ENCODE measurements around the gene SLC9A7.

Gene SLC9A7

DNA sequence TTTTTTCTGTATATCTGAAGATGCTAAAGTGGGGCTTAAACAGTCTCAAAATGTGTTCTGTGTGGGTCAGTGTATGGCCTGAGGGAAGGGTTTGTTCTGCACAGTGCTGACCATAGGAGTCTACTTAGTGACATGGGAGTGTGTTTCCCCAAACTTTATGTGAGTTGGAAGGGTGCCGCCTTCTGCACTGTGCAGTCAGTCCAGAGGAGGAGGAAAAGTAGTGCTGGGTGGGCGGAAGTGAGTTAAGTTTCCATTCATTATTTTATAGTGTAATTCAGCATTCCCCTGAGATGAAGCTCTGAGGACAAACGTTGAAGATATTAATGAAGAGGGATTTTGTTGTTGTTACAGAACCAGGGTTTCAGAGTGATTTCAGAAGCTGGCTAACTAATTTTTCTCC is 182.5 kb downstream of the SLC9A7 start:
- TF ChIP-seq, protein P1, sequence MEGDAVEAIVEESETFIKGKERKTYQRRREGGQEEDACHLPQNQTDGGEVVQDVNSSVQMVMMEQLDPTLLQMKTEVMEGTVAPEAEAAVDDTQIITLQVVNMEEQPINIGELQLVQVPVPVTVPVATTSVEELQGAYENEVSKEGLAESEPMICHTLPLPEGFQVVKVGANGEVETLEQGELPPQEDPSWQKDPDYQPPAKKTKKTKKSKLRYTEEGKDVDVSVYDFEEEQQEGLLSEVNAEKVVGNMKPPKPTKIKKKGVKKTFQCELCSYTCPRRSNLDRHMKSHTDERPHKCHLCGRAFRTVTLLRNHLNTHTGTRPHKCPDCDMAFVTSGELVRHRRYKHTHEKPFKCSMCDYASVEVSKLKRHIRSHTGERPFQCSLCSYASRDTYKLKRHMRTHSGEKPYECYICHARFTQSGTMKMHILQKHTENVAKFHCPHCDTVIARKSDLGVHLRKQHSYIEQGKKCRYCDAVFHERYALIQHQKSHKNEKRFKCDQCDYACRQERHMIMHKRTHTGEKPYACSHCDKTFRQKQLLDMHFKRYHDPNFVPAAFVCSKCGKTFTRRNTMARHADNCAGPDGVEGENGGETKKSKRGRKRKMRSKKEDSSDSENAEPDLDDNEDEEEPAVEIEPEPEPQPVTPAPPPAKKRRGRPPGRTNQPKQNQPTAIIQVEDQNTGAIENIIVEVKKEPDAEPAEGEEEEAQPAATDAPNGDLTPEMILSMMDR (IDR thresholded peaks at IDR 0.05; ENCODE audit: low read depth, low read length, missing control alignments) = no peak
- in situ Hi-C loops (cut with HindIII; ENCODE audit: low sequenced_read_pairs) = no loop called here
- DNase-seq (ENCODE audit: low read depth) = no peak
- H3K4me3 ChIP-seq (ENCODE audit: low read depth, low read length) = no peak overlapping the region

DNA sequence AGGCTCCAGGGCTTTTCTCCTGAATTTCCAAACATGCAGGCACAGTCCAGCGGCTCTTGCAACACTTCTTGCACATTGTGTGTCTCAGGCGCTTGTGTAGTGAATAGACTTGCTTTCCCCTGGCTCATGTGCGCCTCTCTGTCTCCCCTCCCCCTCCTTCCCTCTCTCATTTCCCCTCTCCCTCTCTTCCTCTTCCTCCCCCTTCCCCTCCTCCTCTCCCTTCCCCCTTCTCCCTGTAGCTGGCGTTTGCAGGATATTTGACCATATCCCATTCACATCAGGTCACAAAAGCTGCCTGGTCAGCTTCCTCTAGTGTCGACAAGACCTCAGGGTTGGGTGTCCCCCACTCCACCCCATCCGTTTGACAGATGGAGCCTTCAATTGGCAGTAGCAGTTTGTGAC is 182.9 kb downstream of the SLC9A7 start:
- no peak for DNase-seq (ENCODE audit: low read depth)
- H3K4me3 ChIP-seq (ENCODE audit: low read depth, low read length) = peak overlapping the region; percentile 48
- in situ Hi-C loops (cut with HindIII; ENCODE audit: low sequenced_read_pairs) = no loop called here
- TF ChIP-seq, protein P1 (IDR thresholded peaks at IDR 0.05; ENCODE audit: low read depth, low read length, missing control alignments) = no peak

DNA sequence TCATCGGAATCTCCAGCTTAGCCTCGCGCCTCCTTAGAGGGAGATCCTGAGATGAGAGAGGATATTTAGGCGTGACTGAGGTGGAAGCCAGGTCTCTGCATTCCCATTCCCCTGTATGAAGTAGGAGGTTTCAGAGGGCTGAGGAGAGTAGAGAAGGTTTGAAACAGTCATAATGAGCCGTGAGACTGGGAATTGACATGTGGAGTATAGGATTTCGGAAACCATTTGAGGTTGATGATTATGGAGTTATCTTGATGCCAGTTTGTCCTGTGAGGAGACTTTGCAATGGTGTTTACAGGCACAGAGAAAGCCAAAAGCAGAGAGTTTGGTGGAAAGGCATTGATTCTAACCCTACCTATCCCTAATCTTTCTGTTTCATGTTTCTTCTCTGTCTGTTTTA is 183.3 kb downstream of the SLC9A7 start:
- peak overlapping the region; percentile 48 for H3K4me3 ChIP-seq (ENCODE audit: low read depth, low read length)
- DNase-seq (ENCODE audit: low read depth) = no peak
- in situ Hi-C loops (cut with HindIII; ENCODE audit: low sequenced_read_pairs) = no loop called here
- TF ChIP-seq, protein P1 (IDR thresholded peaks at IDR 0.05; ENCODE audit: low read depth, low read length, missing control alignments) = no peak

DNA sequence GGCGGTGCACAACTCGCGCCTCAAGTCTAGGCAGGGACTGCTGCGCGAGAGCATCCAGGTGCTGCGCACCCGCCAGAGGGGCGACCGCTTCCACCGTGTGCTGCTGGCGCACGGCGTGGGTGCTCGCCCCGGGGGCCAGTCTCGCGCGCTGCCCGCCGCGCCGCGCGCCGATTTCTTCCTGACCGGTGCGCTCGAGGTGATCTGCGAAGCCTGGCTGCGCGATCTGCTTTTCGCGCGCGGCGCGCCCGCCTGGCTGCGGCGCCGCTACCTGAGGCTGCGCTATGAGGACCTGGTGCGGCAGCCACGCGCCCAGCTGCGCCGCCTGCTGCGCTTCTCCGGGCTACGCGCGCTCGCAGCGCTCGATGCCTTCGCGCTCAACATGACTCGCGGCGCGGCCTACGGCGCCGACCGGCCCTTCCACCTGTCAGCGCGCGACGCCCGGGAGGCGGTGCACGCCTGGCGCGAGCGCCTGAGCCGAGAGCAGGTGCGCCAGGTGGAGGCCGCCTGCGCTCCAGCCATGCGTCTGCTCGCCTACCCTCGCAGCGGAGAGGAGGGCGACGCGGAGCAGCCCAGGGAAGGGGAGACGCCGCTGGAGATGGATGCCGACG is 184.0 kb downstream of the SLC9A7 start:
- in situ Hi-C loops (cut with HindIII; ENCODE audit: low sequenced_read_pairs) = no loop called here
- DNase-seq (ENCODE audit: low read depth) = no peak
- peak overlapping the region; percentile 48 for H3K4me3 ChIP-seq (ENCODE audit: low read depth, low read length)
- TF ChIP-seq, protein P1 (IDR thresholded peaks at IDR 0.05; ENCODE audit: low read depth, low read length, missing control alignments) = no peak

DNA sequence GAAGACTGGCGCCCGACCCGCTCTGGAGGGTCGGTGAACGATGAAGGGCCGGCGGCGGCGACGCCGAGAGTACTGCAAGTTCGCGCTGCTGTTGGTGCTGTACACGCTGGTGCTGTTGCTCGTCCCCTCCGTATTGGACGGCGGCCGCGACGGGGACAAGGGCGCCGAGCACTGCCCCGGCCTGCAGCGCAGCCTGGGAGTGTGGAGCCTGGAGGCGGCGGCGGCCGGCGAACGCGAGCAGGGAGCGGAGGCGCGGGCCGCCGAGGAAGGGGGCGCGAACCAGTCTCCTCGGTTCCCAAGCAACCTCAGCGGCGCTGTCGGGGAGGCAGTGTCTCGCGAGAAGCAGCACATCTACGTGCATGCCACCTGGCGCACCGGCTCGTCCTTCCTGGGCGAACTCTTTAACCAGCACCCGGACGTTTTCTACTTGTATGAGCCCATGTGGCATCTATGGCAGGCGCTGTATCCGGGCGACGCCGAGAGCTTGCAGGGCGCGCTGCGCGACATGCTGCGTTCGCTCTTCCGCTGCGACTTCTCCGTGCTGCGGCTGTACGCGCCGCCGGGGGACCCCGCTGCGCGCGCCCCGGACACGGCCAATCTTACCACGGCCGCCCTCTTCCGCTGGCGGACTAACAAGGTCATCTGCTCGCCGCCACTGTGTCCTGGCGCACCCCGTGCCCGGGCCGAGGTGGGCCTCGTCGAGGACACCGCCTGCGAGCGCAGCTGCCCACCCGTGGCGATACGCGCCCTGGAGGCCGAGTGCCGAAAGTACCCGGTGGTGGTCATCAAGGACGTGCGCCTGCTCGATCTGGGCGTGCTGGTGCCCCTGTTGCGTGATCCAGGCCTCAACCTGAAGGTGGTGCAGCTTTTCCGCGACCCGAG is 184.8 kb downstream of the SLC9A7 start:
- in situ Hi-C loops (cut with HindIII; ENCODE audit: low sequenced_read_pairs) = no loop called here
- no peak for DNase-seq (ENCODE audit: low read depth)
- TF ChIP-seq, protein P1 (IDR thresholded peaks at IDR 0.05; ENCODE audit: low read depth, low read length, missing control alignments) = no peak
- peak overlapping the region; percentile 48 for H3K4me3 ChIP-seq (ENCODE audit: low read depth, low read length)

DNA sequence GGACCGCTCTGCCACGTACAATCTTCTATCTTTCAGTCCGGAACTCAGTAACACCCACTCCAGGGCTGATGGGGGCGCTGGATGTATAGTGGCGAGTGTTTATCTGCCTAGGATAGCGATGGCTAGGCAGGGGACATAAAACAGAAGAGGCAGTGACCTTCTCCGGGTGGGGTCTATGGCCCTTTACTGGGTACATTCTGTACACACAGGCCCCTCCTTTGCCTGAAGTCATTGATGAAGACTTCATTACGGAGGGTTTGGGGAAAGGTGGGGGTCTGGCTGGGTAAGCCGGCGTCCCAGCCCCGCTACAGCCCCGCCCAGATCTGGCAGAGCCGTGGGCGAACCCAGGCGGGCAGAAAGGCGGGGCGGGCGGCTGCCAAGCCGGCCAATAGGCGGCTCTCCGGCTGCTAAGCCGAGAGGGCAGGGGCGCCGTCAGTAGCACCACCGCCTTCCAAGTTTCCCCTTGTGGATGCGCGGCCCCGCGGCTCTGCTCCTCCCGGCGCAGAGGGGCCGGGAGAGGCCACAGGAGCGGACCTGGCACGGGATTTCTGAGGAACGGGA is 185.5 kb downstream of the SLC9A7 start, which contains the start of gene CHST7:
CHST7 (plus strand) TSS at position 435 of the 561 bp plus-strand sequence. CDS start 167 bp downstream, outside the sequence.
- peak within 1 kb of the TSS; percentile 48 for H3K4me3 ChIP-seq (ENCODE audit: low read depth, low read length)
- DNase-seq (ENCODE audit: low read depth) = no peak
- TF ChIP-seq, protein P1 (IDR thresholded peaks at IDR 0.05; ENCODE audit: low read depth, low read length, missing control alignments) = no peak
- in situ Hi-C loops (cut with HindIII; ENCODE audit: low sequenced_read_pairs) = no loop called here

Data from astrocyte of the cerebellum (primary cell).